Heart left ventricle (tissue), 13 donors: Measurements from ENCODE around the gene HSD11B2.

Source experiments
- CTCF ChIP-seq, 12 donors: fragments of 200-600 bp; sonication (generic) in 4 of 12; IDR thresholded peaks; one replicate each; pipeline versions ENCODE4 v1.5.0 to v1.8.0; 2018 to 2022; ENCODE audit warnings: antibody characterized with exemption in 12 of 12, mild to moderate bottlenecking in 5 of 12
- POLR2A ChIP-seq, 2 donors: fragments of 450-650 bp; IDR thresholded peaks; one replicate each; pipeline ENCODE4 v1.6.1; 2017; ENCODE audit warnings: antibody characterized with exemption in 2 of 2, mild to moderate bottlenecking in 2 of 2, moderate library complexity in 2 of 2
- donor health status: ischemic (EF 13 %, LVEDD 7.1; RV severe dilation, severe dysfunction).
- donor health status: DM: no; HTN: yes; CAD: no.
- donor health status: DM: no; HTN: no; CAD: no.
- donor health status: ischemic (EF 25% LVEDD 6.9; RV normal size, moderate dysfunction).
- donor health status: ischemic (EF 25% LVEDD 5.7; RV mildly dilated, moderate dysfunction).
- donor health status: ischemic (EF 35%, LVEDD 5.7; RV mildly dilated, moderate dysfunction).
- donor health status: nonischemic (EF 11% LVEDD 7.7; RV severe dilation, severe dysfunction).
- donor health status: DM: yes; HTN: yes; CAD: no.
- donor health status: PGD.
- donor health status: ischemic (EF 29% LVEDD 5.4; RV normal size, mild dysfunction).
- donor health status: nonischemic (EF 23%, LVEDD 6.1; RV moderate dilation, normal function).

- TF ChIP-seq CTCF (IDR thresholded peaks at IDR 0.05): no peak
- no peak for TF ChIP-seq POLR2A (IDR thresholded peaks at IDR 0.05)
These were observed 35.8 kb upstream of the HSD11B2 start for GRCh38 chr16:67395105-67395457.
